HepG2 (cell line): Measurements from ENCODE around the gene CORO7. TPM values are rescaled to one million over a fixed set of nuclear protein-coding genes. Genes with fewer than 3 reads are reported as not detected.

Source experiments
- AGO2 ChIP-seq: fragments of 200-400 bp; formaldehyde crosslinking; optimal IDR thresholded peaks from 2 replicates; pipeline ENCODE3; 2017; ENCODE audit warnings: mild to moderate bottlenecking, low read depth, low read length, moderate library complexity
- ETV5 ChIP-seq: IDR thresholded peaks from 2 replicates; pipeline ENCODE4 v1.6.1; 2018; ENCODE audit warnings: missing biosample characterization, missing genetic modification reagents, inconsistent platforms, borderline replicate concordance
- FOXM1 ChIP-seq: sonication (generic); formaldehyde crosslinking; IDR thresholded peaks from 2 replicates; pipeline ENCODE4 v1.5.0; 2020; ENCODE audit warnings: missing genetic modification reagents
- HNF4A ChIP-seq: sonication (generic); formaldehyde crosslinking; IDR thresholded peaks from 2 replicates; pipeline ENCODE4 v1.4.0; 2020; ENCODE audit warnings: missing genetic modification reagents
- KLF15 ChIP-seq: sonication (generic); formaldehyde crosslinking; IDR thresholded peaks from 2 replicates; pipeline ENCODE4 v1.8.1; 2023; ENCODE audit warnings: borderline replicate concordance, mild to moderate bottlenecking, inconsistent platforms, missing genetic modification reagents, mixed read lengths
- MAZ ChIP-seq, 2 experiments: sonication (generic) in 1 of 2; formaldehyde crosslinking in 1 of 2; IDR thresholded peaks; 2 replicates each; pipeline versions ENCODE4 v1.5.0 to v1.6.1; 2012 to 2020; ENCODE audit warnings: low read depth in 2 of 2, mild to moderate bottlenecking in 2 of 2, borderline replicate concordance in 1 of 2, improper control_type of control experiment in 1 of 2, low read length in 1 of 2, missing genetic modification reagents in 1 of 2, moderate library complexity in 1 of 2
- MIER2 ChIP-seq: IDR thresholded peaks from 2 replicates; pipeline ENCODE4 v1.6.1; 2016; ENCODE audit warnings: missing biosample characterization, missing genetic modification reagents
- MTA1 ChIP-seq: sonication (generic); formaldehyde crosslinking; IDR thresholded peaks from 2 replicates; pipeline ENCODE4 v1.4.0; 2020; ENCODE audit warnings: missing genetic modification reagents, mild to moderate bottlenecking, borderline replicate concordance
- NFE2 ChIP-seq: sonication (generic); formaldehyde crosslinking; IDR thresholded peaks from 2 replicates; pipeline ENCODE4 v1.4.0; 2020; ENCODE audit warnings: missing genetic modification reagents
- RNF2 ChIP-seq: fragments of 450-650 bp; conservative IDR thresholded peaks from 2 replicates; pipeline ENCODE4 v1.6.1; 2016; ENCODE audit warnings: low read depth
- RXRB ChIP-seq: IDR thresholded peaks from 2 replicates; pipeline ENCODE4 v1.6.1; 2016; ENCODE audit warnings: borderline replicate concordance, missing genetic modification reagents, missing compliant biosample characterization
- SATB2 ChIP-seq: sonication (generic); formaldehyde crosslinking; IDR thresholded peaks from 2 replicates; pipeline ENCODE4 v1.5.0; 2020; ENCODE audit warnings: missing genetic modification reagents
- TFAP4 ChIP-seq: sonication (generic); IDR thresholded peaks from 2 replicates; pipeline ENCODE4 v1.6.1; 2016; ENCODE audit warnings: low read depth, borderline replicate concordance
- TRAFD1 ChIP-seq: sonication (generic); formaldehyde crosslinking; IDR thresholded peaks from 2 replicates; pipeline ENCODE4 v1.5.1; 2020; ENCODE audit warnings: missing genetic modification reagents, mild to moderate bottlenecking, borderline replicate concordance
- ZBTB3 ChIP-seq: sonication (generic); formaldehyde crosslinking; IDR thresholded peaks from 2 replicates; pipeline ENCODE4 v1.4.0; 2020; ENCODE audit warnings: low read depth, mild to moderate bottlenecking, moderate library complexity, missing genetic modification reagents, borderline replicate concordance
- ZFX ChIP-seq: sonication (generic); formaldehyde crosslinking; IDR thresholded peaks from 2 replicates; pipeline ENCODE4 v1.4.0; 2020; ENCODE audit warnings: mild to moderate bottlenecking, low read depth, missing genetic modification reagents, moderate library complexity
- ZNF256 ChIP-seq: sonication (generic); formaldehyde crosslinking; conservative IDR thresholded peaks from 2 replicates; pipeline ENCODE4 v1.4.0; 2020; ENCODE audit warnings: missing genetic modification reagents
- ZNF292 ChIP-seq: sonication (generic); formaldehyde crosslinking; IDR thresholded peaks from 2 replicates; pipeline ENCODE4 v1.8.1; 2022; ENCODE audit warnings: mild to moderate bottlenecking, low read depth, missing genetic modification reagents, borderline replicate concordance
- ZNF446 ChIP-seq: sonication (generic); formaldehyde crosslinking; IDR thresholded peaks from 2 replicates; pipeline ENCODE4 v1.5.0; 2020; ENCODE audit warnings: mild to moderate bottlenecking, missing genetic modification reagents
- ZSCAN9 ChIP-seq: IDR thresholded peaks from 2 replicates; pipeline ENCODE4 v1.6.1; 2016; ENCODE audit warnings: borderline replicate concordance
- polyA plus RNA-seq, 8 experiments: library from polyadenylated mRNA; depleted of rRNA in 3 of 8; stranded (reverse) in 7 of 8; unstranded in 1 of 8; fragments of >200 nt; fragmentation: Illumina TruSeq in 4 of 8; extraction: Trizol in 4 of 8; gene quantifications; 2 replicates each; pipeline versions ENCODE4 v1.2.1 to v1.2.3, GENCODE V29; 2011 to 2016; ENCODE audit warnings: low read depth in 4 of 8, missing spikeins in 1 of 8, mixed read lengths in 1 of 8; ENCODE audit not compliant: insufficient read depth in 1 of 8
- total RNA-seq, 5 experiments: library from RNA; depleted of rRNA; stranded (reverse); fragments of >200 nt; fragmentation: Illumina TruSeq; extraction: Trizol; gene quantifications; 2 replicates each; pipeline ENCODE4 v1.2.3, GENCODE V29; 2016; ENCODE audit warnings: low read depth in 1 of 5
- TF ChIP-seq, protein P1 (sequence below): IDR thresholded peaks from 2 replicates; pipeline ENCODE4 v1.4.0; 2020; ENCODE audit warnings: mild to moderate bottlenecking, missing genetic modification reagents
- TF ChIP-seq, protein P2 (sequence below): sonication (generic); formaldehyde crosslinking; IDR thresholded peaks from 2 replicates; pipeline ENCODE4 v1.4.0; 2020; ENCODE audit warnings: missing genetic modification reagents

CORO7 gene
- total and polyA plus RNA-seq, 2 of the 13 experiments (the other 11 are each of a cell fraction or from before 2014, with no cell fraction given): 9.9 to 14.3 TPM

DNA sequence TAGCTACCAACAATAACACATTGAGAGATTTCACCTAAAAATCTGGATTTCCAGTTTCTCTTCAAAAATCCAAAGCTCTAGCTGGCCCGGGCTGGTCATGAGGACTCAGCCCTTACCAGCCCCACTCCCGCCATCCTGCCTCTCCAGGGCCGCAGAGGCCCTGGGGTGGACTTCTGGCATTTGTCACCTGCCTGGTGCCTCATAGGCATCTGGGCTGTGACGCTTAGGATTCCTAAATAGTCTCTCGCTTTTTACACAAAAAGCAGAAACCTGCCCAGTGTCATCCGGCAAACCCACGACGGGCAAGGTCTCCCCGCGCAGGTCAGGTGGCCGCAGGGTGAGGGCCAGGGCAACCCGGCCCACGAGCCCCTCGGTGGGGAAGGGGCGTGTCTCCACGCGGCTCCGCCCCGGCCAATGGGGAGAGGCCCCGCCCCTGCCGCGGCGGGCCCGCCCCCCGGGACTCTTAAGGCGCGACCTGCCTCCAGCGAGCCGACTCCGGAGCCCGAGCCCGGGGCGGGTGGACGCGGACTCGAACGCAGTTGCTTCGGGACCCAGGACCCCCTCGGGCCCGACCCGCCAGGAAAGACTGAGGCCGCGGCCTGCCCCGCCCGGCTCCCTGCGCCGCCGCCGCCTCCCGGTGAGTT is 44.9 kb downstream of the CORO7 start, which contains the start of gene VASN (continued):
- TF ChIP-seq, protein P1, sequence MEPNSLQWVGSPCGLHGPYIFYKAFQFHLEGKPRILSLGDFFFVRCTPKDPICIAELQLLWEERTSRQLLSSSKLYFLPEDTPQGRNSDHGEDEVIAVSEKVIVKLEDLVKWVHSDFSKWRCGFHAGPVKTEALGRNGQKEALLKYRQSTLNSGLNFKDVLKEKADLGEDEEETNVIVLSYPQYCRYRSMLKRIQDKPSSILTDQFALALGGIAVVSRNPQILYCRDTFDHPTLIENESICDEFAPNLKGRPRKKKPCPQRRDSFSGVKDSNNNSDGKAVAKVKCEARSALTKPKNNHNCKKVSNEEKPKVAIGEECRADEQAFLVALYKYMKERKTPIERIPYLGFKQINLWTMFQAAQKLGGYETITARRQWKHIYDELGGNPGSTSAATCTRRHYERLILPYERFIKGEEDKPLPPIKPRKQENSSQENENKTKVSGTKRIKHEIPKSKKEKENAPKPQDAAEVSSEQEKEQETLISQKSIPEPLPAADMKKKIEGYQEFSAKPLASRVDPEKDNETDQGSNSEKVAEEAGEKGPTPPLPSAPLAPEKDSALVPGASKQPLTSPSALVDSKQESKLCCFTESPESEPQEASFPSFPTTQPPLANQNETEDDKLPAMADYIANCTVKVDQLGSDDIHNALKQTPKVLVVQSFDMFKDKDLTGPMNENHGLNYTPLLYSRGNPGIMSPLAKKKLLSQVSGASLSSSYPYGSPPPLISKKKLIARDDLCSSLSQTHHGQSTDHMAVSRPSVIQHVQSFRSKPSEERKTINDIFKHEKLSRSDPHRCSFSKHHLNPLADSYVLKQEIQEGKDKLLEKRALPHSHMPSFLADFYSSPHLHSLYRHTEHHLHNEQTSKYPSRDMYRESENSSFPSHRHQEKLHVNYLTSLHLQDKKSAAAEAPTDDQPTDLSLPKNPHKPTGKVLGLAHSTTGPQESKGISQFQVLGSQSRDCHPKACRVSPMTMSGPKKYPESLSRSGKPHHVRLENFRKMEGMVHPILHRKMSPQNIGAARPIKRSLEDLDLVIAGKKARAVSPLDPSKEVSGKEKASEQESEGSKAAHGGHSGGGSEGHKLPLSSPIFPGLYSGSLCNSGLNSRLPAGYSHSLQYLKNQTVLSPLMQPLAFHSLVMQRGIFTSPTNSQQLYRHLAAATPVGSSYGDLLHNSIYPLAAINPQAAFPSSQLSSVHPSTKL (CRISPR knock-in tag): peak; percentile 40
- TF ChIP-seq TRAFD1 (no peak), ZNF292 (no peak), HNF4A (no peak), ZBTB3 (CRISPR knock-in tag) (no peak), SATB2 (CRISPR knock-in tag) (0 out of 2 replicates have a peak, but pooled peaks have one; percentile 41), ZSCAN9 (CRISPR knock-in tag) (peak; percentile 57; the same call in 1 of the 2 replicates), KLF15 (CRISPR knock-in tag) (no peak), TFAP4 (peak; percentile 30; the same call in 1 of the 2 replicates), RXRB (CRISPR knock-in tag) (no peak; the same call in 1 of the 2 replicates), ETV5 (no peak; the same call in 1 of the 2 replicates), NFE2 (CRISPR knock-in tag) (no peak), ZNF446 (CRISPR knock-in tag) (0 out of 2 replicates have a peak, but pooled peaks have one; percentile 50), RNF2 (no peak; the same call in 1 of the 2 replicates), MAZ (IDR thresholded peaks at IDR 0.05; ENCODE audit: borderline replicate concordance, low read depth, low read length) (no peak), MAZ (CRISPR knock-in tag; IDR thresholded peaks at IDR 0.05; ENCODE audit: low read depth) (no peak; the same call in 1 of the 2 replicates), MTA1 (CRISPR knock-in tag) (peak; percentile 36; the same call in 1 of the 2 replicates), MIER2 (CRISPR knock-in tag) (no peak), AGO2 (no peak), ZNF256 (CRISPR knock-in tag) (no peak), FOXM1 (CRISPR knock-in tag) (no peak), ZFX (CRISPR knock-in tag) (peak; percentile 33)
- TF ChIP-seq, protein P2, sequence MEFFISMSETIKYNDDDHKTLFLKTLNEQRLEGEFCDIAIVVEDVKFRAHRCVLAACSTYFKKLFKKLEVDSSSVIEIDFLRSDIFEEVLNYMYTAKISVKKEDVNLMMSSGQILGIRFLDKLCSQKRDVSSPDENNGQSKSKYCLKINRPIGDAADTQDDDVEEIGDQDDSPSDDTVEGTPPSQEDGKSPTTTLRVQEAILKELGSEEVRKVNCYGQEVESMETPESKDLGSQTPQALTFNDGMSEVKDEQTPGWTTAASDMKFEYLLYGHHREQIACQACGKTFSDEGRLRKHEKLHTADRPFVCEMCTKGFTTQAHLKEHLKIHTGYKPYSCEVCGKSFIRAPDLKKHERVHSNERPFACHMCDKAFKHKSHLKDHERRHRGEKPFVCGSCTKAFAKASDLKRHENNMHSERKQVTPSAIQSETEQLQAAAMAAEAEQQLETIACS (CRISPR knock-in tag): no peak; the same call in none of the 2 replicates
